Left renal cortex interstitium (tissue), 4 donors: Measurements from ENCODE around the gene DSCAM. TPM values are rescaled to one million over a fixed set of nuclear protein-coding genes. Genes with fewer than 3 reads are reported as not detected.
"Not testable (repeated sequence)": the region's sequence is repeated elsewhere in the genome, so short reads cannot be mapped to it uniquely, and the experiment has no call there.

ENCODE experiments used
- DNase-seq, 4 donors: peaks; one replicate each; pipeline ENCODE4 v3.0.0-alpha.2; 2013; ENCODE audit warnings: low read depth in 4 of 4, low spot score in 2 of 4, missing footprints in 1 of 4
- polyA plus RNA-seq, 4 donors: library from polyadenylated mRNA; unstranded; fragments of 120-200 nt; gene quantifications; one replicate each; pipeline ENCODE4 v1.2.1, GENCODE V29; 2013; ENCODE audit not compliant: insufficient read length in 4 of 4

DSCAM gene
- polyA plus RNA-seq, 4 donors, result 0.07 to 0.14 (median 0.10) TPM

DNA sequence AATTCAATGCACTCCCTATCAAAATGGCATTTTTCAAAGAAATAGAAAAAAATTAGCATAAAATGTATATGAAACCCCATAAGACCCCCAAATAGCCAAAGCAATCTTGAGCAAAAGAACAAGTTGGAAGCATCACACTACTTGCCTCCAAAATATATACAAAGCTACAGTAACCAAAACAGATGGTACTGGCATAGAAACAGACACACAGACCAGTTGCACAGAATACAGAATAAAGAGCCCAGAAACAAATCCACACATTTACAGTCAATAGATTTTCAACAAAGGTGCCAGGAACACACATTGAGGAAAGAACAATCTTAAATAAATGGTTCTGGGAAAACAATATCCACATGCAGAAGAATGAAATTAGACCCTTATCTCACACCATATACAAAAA is 350.8 kb downstream of the DSCAM start:
- no peak for DNase-seq

- DNase-seq, result no peak
These were observed 356.6 kb downstream of the DSCAM start for GRCh38 chr21:40490408-40490807.

DNA sequence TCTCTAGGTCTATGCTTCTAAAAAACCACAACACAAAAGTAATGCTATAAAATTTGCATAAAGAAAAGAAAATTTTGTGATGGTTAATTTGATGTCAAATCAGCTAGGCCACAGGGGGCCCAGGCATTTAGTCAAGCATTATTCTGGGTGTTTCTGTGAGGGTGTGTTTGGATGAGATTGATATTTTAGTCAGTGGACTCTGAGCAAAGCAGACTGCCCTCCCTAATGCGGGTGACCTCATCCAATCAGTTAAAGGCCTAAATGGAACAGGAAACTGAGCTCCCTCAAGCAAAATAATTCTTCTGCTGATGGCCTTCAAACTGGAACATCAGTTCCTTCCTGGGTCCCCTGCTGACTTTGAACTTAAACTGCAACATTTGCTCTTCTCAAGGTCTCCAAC is 358.0 kb downstream of the DSCAM start:
- no peak for DNase-seq

DNA sequence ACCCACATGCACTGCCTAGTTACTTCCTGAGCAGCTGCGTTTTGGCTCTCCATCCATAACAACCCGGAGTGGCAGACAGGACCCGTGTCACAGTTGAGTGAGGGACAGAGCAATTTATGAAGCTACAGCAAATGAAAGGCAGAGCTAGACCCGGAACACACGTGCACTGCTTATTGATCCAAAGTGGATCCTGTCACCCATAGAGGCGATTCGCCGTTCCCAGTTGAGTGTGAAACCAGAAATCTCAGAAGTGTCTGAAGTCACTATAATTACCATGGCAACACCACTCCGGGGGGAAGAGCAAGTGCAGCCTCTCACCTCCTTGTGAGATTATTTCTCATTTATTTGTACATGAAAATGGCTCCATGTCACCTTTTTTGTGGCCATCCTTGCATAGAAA is 365.2 kb downstream of the DSCAM start:
- DNase-seq, result no peak

- no peak for DNase-seq
These were observed 372.4 kb downstream of the DSCAM start for GRCh38 chr21:40474513-40474912.

- no peak for DNase-seq
These were observed 374.9 kb downstream of the DSCAM start for GRCh38 chr21:40472013-40472412.

- no peak for DNase-seq
These were observed 375.9 kb downstream of the DSCAM start for GRCh38 chr21:40471103-40471502.

DNA sequence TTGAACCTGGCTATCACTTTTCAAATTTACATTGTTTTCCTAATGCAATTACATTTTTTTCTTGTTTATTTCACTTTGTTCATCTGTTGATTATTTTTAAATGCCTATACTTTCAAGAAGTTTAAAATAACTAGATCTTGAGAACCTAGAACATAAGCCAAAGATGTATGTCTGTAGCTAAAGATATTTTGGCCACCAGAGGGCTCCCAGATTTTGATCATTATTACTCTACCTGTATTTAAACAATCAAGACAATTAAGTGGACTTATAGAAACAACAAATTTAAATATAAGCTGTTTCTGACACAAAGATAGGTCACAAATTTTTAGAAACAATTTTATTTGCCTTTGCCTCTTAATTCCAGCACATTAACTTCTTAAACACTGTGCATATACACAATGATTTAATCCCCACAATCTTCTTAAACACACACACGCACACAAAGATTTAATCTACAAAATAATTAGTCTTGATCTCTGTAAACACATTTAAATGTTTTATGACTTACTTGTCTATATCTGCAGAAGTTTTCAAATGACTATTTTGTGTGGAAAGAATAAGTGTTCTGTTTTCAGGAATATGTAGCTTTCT is 380.0 kb downstream of the DSCAM start:
- DNase-seq, result peak in 2 of 4 donors; percentile 16 to 20

- no peak for DNase-seq
These were observed 381.6 kb downstream of the DSCAM start for GRCh38 chr21:40465382-40465781.

GRCh38 chr21:40463176-40463575 is 383.8 kb downstream of the DSCAM start:
- DNase-seq, result no peak

- no peak for DNase-seq
These were observed 385.9 kb downstream of the DSCAM start for GRCh38 chr21:40461008-40461407.

- no peak for DNase-seq
These were observed 389.2 kb downstream of the DSCAM start for GRCh38 chr21:40457741-40458140.

- DNase-seq, result no peak
These were observed 392.9 kb downstream of the DSCAM start for GRCh38 chr21:40454057-40454456.

DNA sequence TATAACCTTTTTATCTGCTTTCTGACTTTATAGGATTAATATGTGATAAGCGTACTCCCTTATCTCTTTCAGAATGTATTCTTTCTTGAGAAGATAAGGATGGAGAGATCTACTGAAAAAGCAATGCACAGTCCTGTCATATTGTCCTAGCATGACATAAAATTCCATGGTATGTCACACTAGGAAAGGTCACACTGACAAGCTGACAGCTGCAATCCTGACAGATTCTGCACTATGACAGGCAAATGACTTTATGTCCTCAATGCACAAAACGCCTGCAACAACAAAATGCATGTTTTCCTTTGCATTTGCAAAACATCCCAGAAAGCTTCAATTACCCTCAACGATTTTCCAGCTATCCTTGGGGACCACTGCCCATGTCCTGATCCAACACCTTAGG is 393.8 kb downstream of the DSCAM start:
- no peak for DNase-seq

DNA sequence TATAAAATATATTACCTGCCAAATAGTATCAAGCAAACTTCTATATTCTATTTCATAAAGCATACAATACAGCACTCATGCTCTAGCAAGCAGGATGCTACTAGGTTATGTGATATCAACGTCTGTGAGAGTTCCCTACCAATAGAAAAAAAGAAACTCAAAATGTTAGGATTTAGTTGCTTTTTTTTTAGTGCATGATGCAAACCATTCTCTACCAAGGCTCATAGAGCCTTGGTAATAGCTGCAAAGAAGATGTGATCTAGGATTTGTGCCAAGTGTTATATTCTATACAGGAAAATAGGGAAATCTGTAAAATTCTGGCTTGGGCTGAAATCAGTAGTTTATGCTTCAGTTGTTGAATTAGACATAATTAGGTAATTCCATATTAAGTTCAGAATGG is 394.4 kb downstream of the DSCAM start:
- DNase-seq, result no peak

DNA sequence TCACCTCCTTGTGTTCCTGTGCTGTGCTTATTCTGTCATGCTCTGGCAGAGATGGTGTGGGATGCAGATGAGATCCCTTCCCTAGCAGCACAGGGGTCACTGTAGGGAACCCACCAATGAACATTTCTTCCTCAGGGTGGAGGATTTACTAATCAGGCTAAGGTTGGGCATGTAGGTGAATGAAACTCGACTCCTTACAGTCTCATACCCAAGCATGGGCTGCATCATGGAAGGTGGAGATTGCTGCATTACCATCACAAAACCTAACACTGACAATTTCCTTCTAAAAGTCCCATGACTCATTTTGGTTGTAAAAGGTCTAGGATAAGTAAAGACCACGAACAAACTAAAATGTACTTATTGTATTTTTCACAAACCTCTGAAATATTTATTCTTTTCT is 399.9 kb downstream of the DSCAM start:
- DNase-seq, result no peak

DNA sequence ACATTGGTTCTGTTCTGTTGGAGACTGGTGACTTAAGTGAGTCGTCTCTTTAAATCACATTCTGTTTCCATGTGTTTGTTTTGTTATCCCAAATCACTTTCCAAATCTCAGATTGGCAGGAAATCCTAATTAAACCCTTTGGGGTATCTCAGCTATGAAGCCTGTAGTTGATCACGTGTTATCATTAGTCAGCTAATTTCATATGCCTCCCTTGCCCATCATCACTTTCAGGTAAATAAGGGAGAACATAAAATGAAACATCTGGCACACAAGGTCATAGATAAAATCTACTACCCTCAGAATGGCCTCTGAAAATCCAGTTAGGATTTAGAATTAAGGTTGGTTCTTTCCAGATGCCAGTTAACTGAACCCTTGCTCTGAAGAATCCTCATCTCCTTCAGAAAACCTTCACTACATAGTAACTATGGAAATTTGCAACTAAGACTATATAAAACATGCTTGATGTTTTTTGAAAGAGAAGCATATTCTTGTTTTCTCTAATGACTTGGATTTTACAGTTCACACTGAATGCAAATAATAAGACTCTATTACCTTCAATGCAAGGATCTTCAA is 401.5 kb downstream of the DSCAM start:
- no peak for DNase-seq

DNA sequence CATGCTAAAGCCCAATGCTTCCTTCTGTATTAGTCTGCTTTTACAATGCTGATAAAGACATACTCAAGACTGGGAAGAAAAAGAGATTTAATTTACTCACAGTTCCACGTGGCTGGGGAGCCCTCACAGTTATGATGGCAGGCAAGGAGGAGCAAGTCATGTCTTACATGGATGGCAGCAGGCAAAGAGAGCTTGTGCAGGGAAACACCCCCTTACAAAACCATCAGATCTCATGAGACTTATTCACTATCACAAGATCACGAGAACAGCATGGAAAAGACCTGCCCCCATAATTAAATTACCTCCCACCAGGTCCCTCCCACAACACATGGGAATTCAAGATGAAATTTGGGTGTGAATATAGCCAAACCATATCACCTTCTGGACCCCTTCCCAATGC is 407.4 kb downstream of the DSCAM start:
- DNase-seq, result not testable (repeated sequence)

DNA sequence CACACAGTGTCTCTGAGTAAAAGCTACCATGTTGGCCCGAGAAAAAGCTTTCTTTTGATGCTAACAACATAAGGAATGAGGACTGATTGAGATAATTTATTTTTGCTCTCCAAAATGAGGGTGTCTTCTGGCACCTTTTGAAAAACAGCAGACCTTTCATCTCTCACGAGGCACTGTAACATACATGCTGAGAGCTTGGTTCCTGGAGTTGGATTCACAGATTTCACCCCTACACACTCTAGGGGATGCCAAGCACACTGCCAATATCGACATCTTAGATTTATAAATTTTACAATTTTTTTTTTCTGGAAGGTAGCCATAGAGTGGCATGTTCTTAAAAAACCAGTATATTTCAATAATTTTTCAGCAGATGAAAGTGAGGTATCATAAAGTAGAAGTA is 408.3 kb downstream of the DSCAM start:
- no peak for DNase-seq

GRCh38 chr21:40436261-40436660 is 410.7 kb downstream of the DSCAM start:
- DNase-seq, result no peak

- DNase-seq, result no peak
These were observed 413.4 kb downstream of the DSCAM start for GRCh38 chr21:40433538-40433937.

DNA sequence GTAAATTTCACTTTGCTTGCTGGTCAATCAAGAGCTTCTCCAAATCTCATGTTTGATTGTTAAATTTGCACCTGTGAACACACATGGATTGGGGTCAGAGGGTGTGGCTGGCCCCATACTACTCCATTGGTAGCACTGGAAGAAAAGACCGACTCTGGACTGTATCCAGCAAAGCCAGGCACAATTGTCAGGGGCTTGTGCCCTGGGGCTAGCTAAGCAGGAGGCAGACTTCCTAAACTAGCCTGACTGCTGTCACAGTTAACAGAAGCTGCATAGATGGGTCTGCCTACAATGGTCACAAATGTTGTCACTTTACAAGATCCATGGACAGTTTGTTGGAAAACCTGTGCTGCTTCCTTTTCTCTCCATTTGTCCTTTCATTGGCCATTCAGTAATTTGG is 421.0 kb downstream of the DSCAM start:
- no peak for DNase-seq
